Measurements from ENCODE around the gene RHBDF1.

DNA sequence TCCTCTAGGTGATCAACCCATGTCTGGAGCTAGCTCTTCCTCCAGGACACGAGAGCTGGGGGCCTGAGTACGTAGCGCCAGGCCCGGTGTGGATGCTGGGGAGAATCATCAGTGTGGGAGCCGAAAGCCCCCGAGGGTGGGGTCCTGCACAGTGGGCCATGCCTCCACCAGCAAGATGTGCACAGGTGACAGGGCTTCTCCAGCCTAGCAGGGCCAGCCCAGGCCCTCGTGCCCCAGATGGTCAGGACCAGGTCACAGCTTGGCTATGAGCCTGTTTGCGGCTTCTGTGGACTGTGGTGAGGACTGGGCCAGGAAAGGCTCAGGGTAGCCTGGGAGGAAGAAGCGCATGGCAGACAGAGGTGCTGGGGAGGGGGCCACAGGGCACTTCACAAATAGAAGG, 13.4 kb upstream of the RHBDF1 start:
- TF ChIP-seq, protein P1, sequence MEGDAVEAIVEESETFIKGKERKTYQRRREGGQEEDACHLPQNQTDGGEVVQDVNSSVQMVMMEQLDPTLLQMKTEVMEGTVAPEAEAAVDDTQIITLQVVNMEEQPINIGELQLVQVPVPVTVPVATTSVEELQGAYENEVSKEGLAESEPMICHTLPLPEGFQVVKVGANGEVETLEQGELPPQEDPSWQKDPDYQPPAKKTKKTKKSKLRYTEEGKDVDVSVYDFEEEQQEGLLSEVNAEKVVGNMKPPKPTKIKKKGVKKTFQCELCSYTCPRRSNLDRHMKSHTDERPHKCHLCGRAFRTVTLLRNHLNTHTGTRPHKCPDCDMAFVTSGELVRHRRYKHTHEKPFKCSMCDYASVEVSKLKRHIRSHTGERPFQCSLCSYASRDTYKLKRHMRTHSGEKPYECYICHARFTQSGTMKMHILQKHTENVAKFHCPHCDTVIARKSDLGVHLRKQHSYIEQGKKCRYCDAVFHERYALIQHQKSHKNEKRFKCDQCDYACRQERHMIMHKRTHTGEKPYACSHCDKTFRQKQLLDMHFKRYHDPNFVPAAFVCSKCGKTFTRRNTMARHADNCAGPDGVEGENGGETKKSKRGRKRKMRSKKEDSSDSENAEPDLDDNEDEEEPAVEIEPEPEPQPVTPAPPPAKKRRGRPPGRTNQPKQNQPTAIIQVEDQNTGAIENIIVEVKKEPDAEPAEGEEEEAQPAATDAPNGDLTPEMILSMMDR (IDR thresholded peaks at IDR 0.05; ENCODE audit: insufficient read depth, low read length), result no peak
- TF ChIP-seq GABPA (IDR thresholded peaks at IDR 0.05; ENCODE audit: low read depth), result no peak
